Common myeloid progenitor, CD34-positive (primary cell): ENCODE measurements around the gene FAM25G.
"Not testable (repeated sequence)": the region's sequence is repeated elsewhere in the genome, so short reads cannot be mapped to it uniquely, and the experiment has no call there.

Experiments
- CTCF ChIA-PET: fragments of 350-600 bp; sonication (Branson Sonifier 250); formaldehyde crosslinking; loops from one replicate; lab custom pipeline; 2021; ENCODE audit warnings: antibody characterized with exemption; lab: Charles Lee
- POLR2A ChIA-PET: fragments of 350-600 bp; sonication (Branson Sonifier 250); formaldehyde crosslinking; loops from one replicate; lab custom pipeline; 2021; ENCODE audit warnings: antibody characterized with exemption; lab: Charles Lee
- DNase-seq, 3 donors: peaks; one replicate each; pipeline versions ENCODE4 v3.0.0 to v3.0.0-alpha.2; 2013
- H3K27ac ChIP-seq, 2 experiments: 1 replicate in 1 of 2; 2 replicates in 1 of 2; pipeline ENCODE4 v1.7.0; 2013; ENCODE audit warnings: inconsistent platforms in 2 of 2, low read length in 2 of 2, mild to moderate bottlenecking in 2 of 2, low read depth in 1 of 2, moderate library complexity in 1 of 2; ENCODE audit not compliant: severe bottlenecking in 2 of 2, insufficient read depth in 1 of 2, poor library complexity in 1 of 2
- H3K27me3 ChIP-seq, 5 experiments: replicated peaks in 2 of 5; 1 replicate in 3 of 5; 2 replicates in 2 of 5; pipeline versions ENCODE4 v1.6.1 to v1.7.0; 2013; ENCODE audit warnings: low read length in 4 of 5, mild to moderate bottlenecking in 2 of 5, moderate library complexity in 2 of 5, inconsistent platforms in 1 of 5; ENCODE audit not compliant: insufficient read depth in 5 of 5, control insufficient read depth in 4 of 5
- H3K36me3 ChIP-seq, 4 experiments: 1 replicate in 2 of 4; 2 replicates in 2 of 4; pipeline versions ENCODE4 v1.6.1 to v1.7.0; 2013; ENCODE audit warnings: low read length in 3 of 4, control low read depth in 1 of 4, mild to moderate bottlenecking in 1 of 4; ENCODE audit not compliant: control insufficient read depth in 4 of 4, insufficient read depth in 4 of 4
- H3K4me1 ChIP-seq, 4 experiments: 1 replicate in 3 of 4; 2 replicates in 1 of 4; pipeline versions ENCODE4 v1.6.1 to v1.7.1; 2013; ENCODE audit warnings: low read length in 3 of 4, mild to moderate bottlenecking in 3 of 4, control low read depth in 1 of 4, inconsistent platforms in 1 of 4, moderate library complexity in 1 of 4; ENCODE audit not compliant: control insufficient read depth in 4 of 4, insufficient read depth in 4 of 4; ENCODE audit errors: control extremely low read depth in 1 of 4
- H3K4me3 ChIP-seq, 7 experiments: 1 replicate in 4 of 7; 2 replicates in 3 of 7; pipeline versions ENCODE4 v1.5.1 to v1.7.0; 2013; ENCODE audit warnings: mild to moderate bottlenecking in 7 of 7, low read length in 6 of 7, moderate library complexity in 6 of 7, inconsistent platforms in 2 of 7, low read depth in 2 of 7, control low read depth in 1 of 7; ENCODE audit not compliant: insufficient read depth in 4 of 7, control insufficient read depth in 1 of 7; ENCODE audit errors: extremely low read depth in 1 of 7
- H3K9me3 ChIP-seq, 5 experiments: 1 replicate in 4 of 5; 2 replicates in 1 of 5; pipeline versions ENCODE4 v1.6.1 to v1.7.1; 2013; ENCODE audit warnings: low read length in 4 of 5, mild to moderate bottlenecking in 2 of 5, inconsistent platforms in 1 of 5, low read depth in 1 of 5, moderate library complexity in 1 of 5; ENCODE audit not compliant: control insufficient read depth in 4 of 5, insufficient read depth in 2 of 5; ENCODE audit errors: control extremely low read depth in 1 of 5
- WGBS: methylation state at CpG from one replicate; pipeline ENCODE4 v1.1.5; 2013; ENCODE audit not compliant: insufficient coverage; 5-methylcytosine and 5-hydroxymethylcytosine counted together

The FAM25G gene

DNA sequence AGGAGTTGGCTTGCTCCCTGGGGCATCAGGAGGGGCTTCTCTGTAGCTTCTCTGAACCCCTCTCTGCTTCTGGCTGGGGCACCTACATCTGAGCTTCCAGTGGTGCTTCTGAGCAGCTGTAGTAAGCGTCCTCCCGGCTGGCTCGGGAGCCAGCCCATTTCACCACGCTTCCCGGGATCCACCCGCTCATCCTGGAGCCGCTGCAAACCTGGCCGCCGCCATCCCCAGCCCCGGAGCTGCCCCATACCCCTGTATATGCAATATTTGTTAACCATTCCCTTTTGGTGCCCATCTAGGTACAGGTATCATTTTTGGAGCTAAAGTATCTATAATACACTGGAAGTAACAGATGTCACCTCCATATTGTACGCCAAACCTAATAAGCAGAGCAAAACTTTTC lies 6.7 kb downstream of the FAM25G start:
- DNase-seq, H3K27me3 ChIP-seq, H3K4me1 ChIP-seq, H3K27ac ChIP-seq, H3K9me3 ChIP-seq, CTCF ChIA-PET, H3K4me3 ChIP-seq, H3K36me3 ChIP-seq: not testable (repeated sequence)
- POLR2A ChIA-PET: interaction anchor here (0.7 kb wide), 1 partner anchor 1130 kb away, joined by 3 read pairs; no protein-coding TSS in a partner anchor
- 100% methylated on average over 1 of the region's 11 CpGs for WGBS

DNA sequence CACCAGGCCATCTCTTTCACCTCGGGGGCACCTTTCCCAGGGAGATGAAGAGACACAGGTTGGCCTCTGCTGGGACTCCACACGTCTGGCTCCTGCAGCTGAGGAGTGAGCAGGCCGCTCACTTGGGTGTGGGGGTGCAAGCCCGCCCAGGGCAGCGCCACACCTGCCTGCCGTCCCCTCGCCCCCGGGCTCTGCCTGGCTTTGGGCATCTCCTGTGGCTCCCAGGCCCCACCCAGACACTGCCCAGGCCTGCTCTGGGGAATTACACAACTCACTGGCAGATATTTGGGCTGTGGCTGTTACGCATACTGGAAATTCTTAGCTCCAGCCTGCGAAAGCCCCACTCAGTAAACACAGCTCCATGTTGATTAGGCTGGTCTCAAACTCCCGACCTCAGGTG lies 7.6 kb downstream of the FAM25G start, which contains the start of gene ANXA8:
Gene ANXA8, minus strand, starts transcription at position 193 of the 400 bp plus-strand sequence. Its CDS starts 182 bp downstream, at position 11.
- CTCF ChIA-PET, H3K36me3 ChIP-seq, H3K4me1 ChIP-seq, POLR2A ChIA-PET, H3K9me3 ChIP-seq, DNase-seq, H3K27me3 ChIP-seq, H3K27ac ChIP-seq, H3K4me3 ChIP-seq: not testable (repeated sequence)
- 83% methylated on average over 2 of the region's 11 CpGs for WGBS

DNA sequence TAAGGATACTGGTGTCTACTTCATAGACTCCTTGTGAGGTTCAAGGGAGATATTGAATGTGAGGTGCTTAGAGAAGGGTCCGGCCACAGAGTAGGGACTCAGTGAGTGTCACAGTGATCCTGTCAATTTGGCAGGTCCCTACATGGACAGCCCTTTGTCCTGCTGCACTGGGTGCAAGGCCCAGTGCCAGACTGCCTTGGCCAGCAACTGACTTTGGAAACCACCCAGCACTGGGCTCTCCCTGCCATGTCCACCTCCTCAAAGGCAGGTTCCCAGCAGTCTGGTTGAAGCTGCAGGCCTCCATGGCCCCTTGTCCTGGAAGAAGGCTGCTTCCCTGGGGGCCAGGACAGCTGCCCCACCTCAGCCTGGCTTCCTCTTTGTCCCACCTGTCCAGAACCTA lies 9.1 kb downstream of the FAM25G start:
- DNase-seq, POLR2A ChIA-PET, H3K9me3 ChIP-seq, H3K4me3 ChIP-seq, H3K27me3 ChIP-seq, H3K36me3 ChIP-seq, H3K4me1 ChIP-seq, H3K27ac ChIP-seq, CTCF ChIA-PET: not testable (repeated sequence)
- WGBS: no CpG with 5 or more reads among the region's 1 CpG

DNA sequence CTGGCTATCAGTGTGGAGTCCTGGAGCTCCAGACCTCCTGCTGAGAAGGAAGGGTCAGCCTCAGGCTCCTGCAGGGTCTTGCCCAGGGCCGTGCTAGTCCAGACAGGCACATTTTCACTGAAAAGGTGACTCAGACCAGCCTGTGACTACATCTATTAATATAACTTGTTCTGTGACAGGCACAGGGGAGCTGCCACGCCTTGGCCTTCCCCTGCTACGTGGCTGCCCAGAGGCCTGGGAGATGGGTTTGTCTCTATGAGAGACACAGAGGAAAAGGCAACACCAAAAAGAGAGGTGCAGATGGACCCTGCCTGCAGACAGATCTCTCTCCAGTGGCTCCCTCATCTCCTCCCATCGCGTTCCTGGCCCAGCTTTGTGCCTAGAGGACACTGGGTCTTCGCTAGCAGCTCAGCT lies 9.7 kb downstream of the FAM25G start:
- H3K27me3 ChIP-seq, H3K9me3 ChIP-seq, CTCF ChIA-PET, H3K27ac ChIP-seq, DNase-seq, H3K4me3 ChIP-seq, H3K4me1 ChIP-seq, POLR2A ChIA-PET, H3K36me3 ChIP-seq: not testable (repeated sequence)
- 100% methylated on average over 2 of the region's 6 CpGs for WGBS

- WGBS: no CpG with 5 or more reads among the region's 10 CpGs
- not testable (repeated sequence) for H3K27ac ChIP-seq
These were observed 10.2 kb downstream of the FAM25G start for GRCh38 chr10:47481182-47481766.

DNA sequence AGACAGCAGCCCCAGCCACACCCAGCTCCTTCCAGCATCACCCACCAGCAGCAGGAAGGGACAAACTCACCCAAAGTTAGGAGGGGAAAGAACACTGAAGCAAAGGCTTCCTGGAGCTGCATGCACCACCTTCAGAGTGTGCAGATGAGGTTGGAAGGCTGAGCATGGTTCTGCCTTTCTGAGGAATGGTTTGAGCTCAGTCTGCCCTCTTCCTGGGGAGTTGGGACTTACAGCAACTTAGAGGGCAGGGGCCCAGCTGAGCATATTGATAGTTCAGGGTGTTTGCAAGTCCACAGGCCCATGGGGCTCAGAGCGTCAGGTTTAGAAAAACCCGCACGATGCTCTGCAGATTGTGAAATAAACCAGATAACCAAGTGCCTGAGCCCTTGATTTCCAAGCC lies 11.4 kb downstream of the FAM25G start:
- H3K4me3 ChIP-seq, H3K4me1 ChIP-seq, DNase-seq, H3K27ac ChIP-seq, H3K9me3 ChIP-seq, H3K27me3 ChIP-seq, POLR2A ChIA-PET, H3K36me3 ChIP-seq, CTCF ChIA-PET: not testable (repeated sequence)
- WGBS: no CpG with 5 or more reads among the region's 3 CpGs

More at GRCh38 chr10:47481182-47481766, 10.2 kb downstream of the FAM25G start:
- POLR2A ChIA-PET, H3K36me3 ChIP-seq, H3K4me1 ChIP-seq, H3K9me3 ChIP-seq, H3K4me3 ChIP-seq, DNase-seq, H3K27me3 ChIP-seq, CTCF ChIA-PET: not testable (repeated sequence)

DNA sequence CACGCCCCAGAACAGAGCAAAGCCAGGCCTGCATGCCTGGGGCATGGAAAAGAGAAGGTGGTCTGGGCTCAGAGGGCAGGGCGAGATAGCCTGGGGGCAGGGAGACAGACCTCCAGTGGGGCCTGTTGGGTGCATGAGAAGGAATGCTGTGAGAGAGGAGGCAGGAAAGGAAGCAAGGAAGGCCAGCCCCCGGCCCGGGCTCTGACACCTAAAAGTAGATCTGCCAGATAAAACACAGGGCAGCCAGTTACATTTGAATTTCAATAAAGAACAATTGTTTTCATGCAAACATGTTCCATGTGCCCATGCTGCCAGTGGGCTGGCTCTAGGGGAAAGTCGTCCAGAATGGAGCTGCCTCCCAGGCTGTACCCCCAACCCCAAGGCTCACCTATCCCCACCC lies 13.4 kb downstream of the FAM25G start:
- H3K36me3 ChIP-seq, DNase-seq, H3K9me3 ChIP-seq, H3K27ac ChIP-seq, POLR2A ChIA-PET, H3K4me3 ChIP-seq, CTCF ChIA-PET, H3K27me3 ChIP-seq, H3K4me1 ChIP-seq: not testable (repeated sequence)
- WGBS: no CpG with 5 or more reads among the region's 5 CpGs
